NCI-H510A (cell line): ENCODE data around the gene RIOK2.
"Not testable (repeated sequence)": the region's sequence is repeated elsewhere in the genome, so short reads cannot be mapped to it uniquely, and the experiment has no call there.

Experiments used
- DNase-seq: peaks from one replicate; lab custom pipeline; 2025; lab: John Stamatoyannopoulos, UW

RIOK2 gene

GRCh38 chr5:97167435-97167834 is 15.6 kb downstream of the RIOK2 start:
- DNase-seq, result no peak

- DNase-seq, result no peak
Measured at GRCh38 chr5:97165726-97166125, 17.3 kb downstream of the RIOK2 start.

GRCh38 chr5:97164846-97165245 is 18.2 kb downstream of the RIOK2 start:
- DNase-seq, result no peak

GRCh38 chr5:97163790-97164285 is 19.2 kb downstream of the RIOK2 start:
- DNase-seq, result no peak

- DNase-seq, result no peak
Measured at GRCh38 chr5:97163360-97163764, 19.7 kb downstream of the RIOK2 start.

GRCh38 chr5:97162045-97162444 is 21.0 kb downstream of the RIOK2 start:
- peak; percentile 16 for DNase-seq

GRCh38 chr5:97157689-97158088 is 25.4 kb downstream of the RIOK2 start:
- DNase-seq, result no peak

GRCh38 chr5:97151370-97151769 is 31.7 kb downstream of the RIOK2 start:
- no peak for DNase-seq

GRCh38 chr5:97150401-97150800 is 32.6 kb downstream of the RIOK2 start:
- no peak for DNase-seq

GRCh38 chr5:97149709-97150108 is 33.3 kb downstream of the RIOK2 start:
- no peak for DNase-seq

- DNase-seq, result no peak
Measured at GRCh38 chr5:97148288-97148687, 34.8 kb downstream of the RIOK2 start.

GRCh38 chr5:97143704-97144103 is 39.3 kb downstream of the RIOK2 start:
- DNase-seq, result no peak

- no peak for DNase-seq
Measured at GRCh38 chr5:97142521-97143254, 40.4 kb downstream of the RIOK2 start, which contains the start of gene LIX1. Gene LIX1, minus strand, starts transcription at chr5:97142611. Its CDS starts 35 bp downstream, at chr5:97142576.

GRCh38 chr5:97141539-97141938 is 41.5 kb downstream of the RIOK2 start:
- DNase-seq, result no peak

GRCh38 chr5:97141031-97141430 is 42.0 kb downstream of the RIOK2 start:
- no peak for DNase-seq

- not testable (repeated sequence) for DNase-seq
Measured at GRCh38 chr5:97140250-97140649, 42.8 kb downstream of the RIOK2 start.

- no peak for DNase-seq
Measured at GRCh38 chr5:97136475-97136874, 46.6 kb downstream of the RIOK2 start.

GRCh38 chr5:97135868-97136267 is 47.2 kb downstream of the RIOK2 start:
- no peak for DNase-seq

GRCh38 chr5:97134634-97135033 is 48.4 kb downstream of the RIOK2 start:
- no peak for DNase-seq

- DNase-seq, result no peak
Measured at GRCh38 chr5:97133101-97133500, 49.9 kb downstream of the RIOK2 start.

GRCh38 chr5:97131921-97132320 is 51.1 kb downstream of the RIOK2 start:
- DNase-seq, result no peak

GRCh38 chr5:97131139-97131710 is 51.8 kb downstream of the RIOK2 start:
- DNase-seq, result no peak

- DNase-seq, result no peak
Measured at GRCh38 chr5:97127727-97128126, 55.3 kb downstream of the RIOK2 start.
